HG03064 (cell line): ENCODE results near the gene ASPA.

Experiments used
- ATAC-seq: cut with Tn5 transposase; IDR thresholded peaks from one replicate; pipeline ENCODE4 v1.9.1; 2021; ENCODE audit warnings: low read depth; ENCODE audit not compliant: unreplicated experiment

Gene ASPA

DNA sequence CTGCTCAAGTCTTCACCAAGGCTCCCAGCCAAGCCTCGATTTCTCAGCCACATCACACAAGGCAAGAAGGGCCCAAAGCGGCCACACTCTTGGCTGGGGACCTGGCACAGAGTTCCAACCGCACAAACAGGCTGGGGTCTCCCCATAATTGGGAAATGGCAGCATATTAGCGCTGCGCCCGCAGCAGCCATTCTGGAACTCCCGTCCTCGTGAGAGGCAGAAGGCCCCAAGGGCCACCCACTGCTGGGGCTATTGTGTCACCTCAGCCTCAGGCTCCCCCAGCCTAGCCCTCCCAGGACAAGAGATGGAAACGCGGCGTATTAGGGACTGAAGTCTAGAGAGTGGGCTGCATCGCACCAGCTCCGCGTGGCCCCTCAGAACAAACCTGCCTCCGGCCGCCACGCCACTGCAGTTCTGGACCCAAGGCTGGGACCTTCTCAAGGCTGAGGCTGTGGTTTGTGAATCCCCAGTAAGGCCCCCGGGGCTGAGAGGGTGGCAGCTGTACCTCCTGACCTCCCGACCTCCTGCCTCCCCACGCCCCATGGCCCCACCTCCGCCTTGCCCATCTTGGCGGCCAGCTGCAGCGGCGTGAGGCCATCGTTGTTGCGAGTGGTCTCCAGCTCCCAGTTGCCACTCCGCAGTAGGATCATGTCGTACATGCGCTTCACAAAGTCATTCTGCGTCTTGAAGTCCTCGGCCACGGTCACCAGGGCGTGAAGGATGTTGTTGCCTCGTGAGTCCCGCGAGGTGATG is 56.5 kb downstream of the ASPA start:
- no peak for ATAC-seq

- no peak for ATAC-seq
These were observed 57.0 kb downstream of the ASPA start for GRCh38 chr17:3532859-3533142.

- ATAC-seq, result no peak
These were observed 58.0 kb downstream of the ASPA start for GRCh38 chr17:3533752-3534151.

DNA sequence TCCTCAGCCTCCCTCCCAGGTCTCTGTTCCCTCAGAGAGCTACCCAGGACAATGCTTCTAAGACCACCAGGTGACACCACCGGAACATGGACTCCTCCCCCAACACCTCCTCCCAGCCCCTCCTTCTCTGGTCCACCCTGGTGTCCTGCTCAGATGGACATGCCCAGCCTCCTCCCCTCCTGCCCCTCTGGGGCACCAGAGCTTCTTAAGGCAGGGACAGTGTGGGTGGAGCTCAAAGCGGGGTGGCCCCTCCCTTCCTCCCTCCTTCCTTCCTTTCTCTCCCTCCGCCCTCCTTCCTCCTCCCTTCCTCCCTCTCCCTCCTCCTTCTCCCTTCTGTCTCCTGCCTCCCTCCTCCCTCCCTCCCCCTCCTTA is 59.1 kb downstream of the ASPA start:
- no peak for ATAC-seq

GRCh38 chr17:3535253-3535995 is 59.6 kb downstream of the ASPA start:
- ATAC-seq, result no peak

DNA sequence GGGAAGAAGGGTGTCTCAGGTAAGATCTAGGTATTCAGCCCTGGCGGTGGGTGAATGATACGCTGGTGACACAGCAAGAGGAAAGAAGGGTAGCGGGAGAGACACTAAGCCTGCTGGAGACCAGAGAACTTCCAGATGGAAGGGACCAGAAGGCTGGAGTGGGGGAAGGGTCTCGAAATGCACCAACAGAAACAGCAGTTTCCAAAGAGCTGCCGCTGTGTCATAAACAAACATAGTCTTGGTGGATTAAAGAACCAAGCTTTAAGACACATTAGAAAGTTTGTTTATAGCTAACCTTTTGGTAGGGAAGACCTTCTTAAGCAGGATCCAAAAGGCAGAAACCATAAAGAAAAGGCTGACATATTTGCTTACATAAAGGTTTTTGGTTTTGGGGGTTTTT is 60.9 kb downstream of the ASPA start:
- ATAC-seq, result no peak

DNA sequence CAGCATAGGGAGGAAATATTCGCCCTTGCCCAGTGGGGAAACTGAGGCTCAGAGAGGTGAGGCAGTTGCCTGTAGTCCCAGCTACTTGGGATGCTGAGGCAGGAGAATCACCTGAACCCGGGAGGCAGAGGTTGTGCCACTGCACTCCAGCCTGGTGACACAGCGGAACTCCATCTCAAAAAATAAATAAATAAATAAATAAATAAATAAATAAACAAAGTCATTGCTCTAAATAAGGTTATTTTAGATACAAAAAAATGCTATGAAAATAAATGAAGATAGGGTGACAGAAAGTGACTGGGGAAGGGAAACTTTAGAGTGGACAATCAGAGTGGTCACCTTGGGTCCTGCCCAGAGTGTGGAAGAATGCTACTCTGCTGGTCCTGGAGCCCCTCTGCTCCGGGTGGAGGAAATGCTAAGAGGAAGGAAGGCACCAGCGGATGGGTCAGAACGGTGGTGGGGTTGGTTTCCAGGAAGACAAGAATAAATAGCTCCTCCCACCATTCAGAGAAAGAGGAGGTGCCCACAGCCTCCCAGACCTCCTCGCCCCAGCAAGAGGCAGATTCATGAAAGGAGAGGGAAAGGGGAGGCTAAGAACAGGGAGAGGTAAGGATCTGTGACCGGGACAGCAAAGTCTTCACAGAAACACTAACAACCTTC is 64.2 kb downstream of the ASPA start:
- ATAC-seq, result no peak

DNA sequence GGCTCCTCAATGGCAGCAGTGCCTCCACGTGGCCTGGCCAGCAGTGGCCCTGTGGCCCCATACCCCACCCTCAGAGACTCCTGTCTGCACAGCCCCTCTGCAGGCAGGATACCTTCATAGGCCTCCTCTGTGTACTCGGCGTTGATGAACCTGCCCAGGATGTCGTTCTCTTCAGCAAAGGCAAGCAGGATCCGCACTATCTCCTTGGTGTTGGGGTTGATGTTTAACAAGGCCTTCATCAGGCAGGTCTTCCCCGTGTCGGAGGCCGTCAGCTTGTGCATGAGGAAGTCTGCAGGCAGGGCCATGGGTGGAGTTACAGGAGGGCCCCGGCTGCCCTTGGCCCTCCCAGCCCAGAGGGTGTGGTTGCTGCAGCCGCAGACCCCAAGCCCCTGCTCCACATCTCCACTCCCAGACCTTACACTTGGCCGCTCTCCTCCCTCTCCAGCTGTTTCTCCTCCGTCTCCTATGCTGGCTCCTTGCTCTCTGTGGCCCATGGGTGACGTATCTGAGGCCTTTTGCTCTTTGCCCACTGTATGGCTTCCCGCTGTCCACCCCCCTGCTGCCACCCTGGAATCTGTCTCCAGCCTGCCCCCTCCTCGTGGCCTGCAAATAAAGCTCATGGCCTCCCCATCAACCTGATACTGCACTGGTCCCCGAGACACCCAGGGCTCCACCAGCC is 66.8 kb downstream of the ASPA start:
- ATAC-seq, result no peak

GRCh38 chr17:3543453-3543852 is 67.7 kb downstream of the ASPA start:
- ATAC-seq, result no peak

DNA sequence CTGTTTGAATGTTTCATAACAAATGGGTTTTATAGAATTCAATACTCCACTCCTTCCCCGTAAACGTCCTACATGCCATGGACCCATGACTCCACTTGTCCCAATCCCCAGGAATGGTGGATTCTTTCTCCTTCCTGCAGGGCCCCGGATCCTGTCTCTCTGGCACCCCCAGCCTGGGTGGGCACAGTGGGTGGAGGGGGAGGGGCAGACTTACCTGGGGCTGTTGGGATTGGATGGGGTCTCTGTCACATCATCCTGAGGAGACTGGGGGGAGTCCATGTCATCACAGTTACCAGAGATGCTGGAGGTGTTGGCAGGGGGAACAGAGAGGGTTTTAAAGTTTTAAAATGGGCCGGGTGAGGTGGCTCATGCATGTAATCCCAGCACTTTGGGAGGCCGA is 68.6 kb downstream of the ASPA start:
- no peak for ATAC-seq

DNA sequence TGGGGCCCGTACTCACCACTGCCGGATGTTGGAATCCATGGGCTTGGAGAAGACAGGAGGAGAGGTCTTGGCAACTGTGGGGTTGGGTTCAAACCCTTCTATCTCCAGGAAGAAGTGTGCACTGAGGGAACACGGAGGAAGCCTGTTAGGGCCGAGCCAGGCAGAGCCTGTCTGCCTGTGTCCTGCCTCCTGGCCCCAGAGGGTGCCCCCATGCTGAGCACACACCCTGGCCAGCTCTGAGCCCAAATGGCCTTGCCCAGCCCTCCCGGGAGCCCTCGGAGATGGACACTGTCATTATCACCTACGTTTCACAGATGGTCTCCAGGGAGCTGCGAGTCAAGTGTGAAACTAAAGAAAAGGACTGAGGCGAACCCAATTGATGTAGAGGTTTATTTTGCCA is 69.4 kb downstream of the ASPA start:
- ATAC-seq, result no peak

- no peak for ATAC-seq
These were observed 70.7 kb downstream of the ASPA start for GRCh38 chr17:3546521-3546920.

GRCh38 chr17:3546997-3547396 is 71.2 kb downstream of the ASPA start:
- no peak for ATAC-seq

DNA sequence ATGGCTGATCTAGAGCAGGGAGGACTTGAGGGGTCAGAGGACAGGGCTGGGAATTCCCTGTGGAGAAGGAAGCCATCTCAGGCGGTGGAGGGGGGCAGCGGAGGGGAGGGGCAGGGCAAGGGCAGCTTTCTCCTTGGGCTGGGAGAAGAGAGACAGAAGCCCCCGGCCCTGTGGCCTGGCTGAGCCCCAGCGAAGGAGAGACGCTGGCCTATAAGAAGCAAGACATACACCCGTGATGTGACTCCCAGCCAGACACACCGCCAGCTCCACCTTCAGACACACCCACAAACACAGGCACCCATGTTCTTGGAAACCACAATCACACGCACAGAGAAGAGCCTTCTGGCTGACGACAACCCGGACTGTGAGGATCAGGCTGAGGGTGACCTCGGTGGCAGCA is 71.8 kb downstream of the ASPA start:
- ATAC-seq, result no peak

DNA sequence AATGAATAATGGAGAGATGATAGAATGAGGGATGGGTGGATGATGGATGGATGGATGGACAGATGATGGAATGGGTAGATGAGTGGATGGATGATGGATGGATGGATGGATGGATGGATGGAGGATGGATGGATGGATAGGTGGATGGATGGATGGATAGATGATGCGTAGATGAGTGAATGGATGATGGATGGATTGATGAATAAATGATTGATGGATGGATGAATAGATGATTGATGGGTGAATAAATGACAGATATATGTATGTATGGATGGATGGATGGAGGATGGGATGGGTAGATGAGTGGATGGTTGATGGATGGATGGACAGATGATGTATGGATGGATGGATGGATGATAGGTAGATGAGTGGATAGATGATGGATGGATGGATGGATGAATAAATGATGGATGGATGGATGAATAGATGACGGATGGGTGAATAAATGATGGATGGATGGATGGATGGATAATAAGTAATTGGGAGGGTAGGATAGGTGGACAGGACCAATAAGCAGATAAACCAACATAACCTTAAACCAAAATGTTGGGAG is 73.9 kb downstream of the ASPA start:
- no peak for ATAC-seq

DNA sequence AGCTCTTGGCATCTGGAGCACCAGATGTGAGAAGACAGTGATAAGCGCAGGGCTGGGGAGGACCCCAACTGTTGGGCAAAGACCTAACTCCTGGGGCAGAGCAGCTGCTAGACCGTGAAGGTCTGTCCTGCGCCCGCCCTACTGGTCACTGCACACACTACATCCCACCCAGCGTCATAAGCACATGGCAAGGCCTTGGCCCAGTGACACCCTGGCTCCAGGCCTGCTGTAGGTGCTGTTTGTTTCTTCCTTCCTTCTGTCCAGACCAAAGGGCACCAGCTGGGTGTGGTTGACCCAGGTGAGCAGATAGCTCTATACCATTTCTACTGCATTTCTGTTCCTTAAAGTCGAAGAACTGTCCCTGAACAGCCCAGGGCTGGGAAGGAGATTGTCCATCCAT is 75.4 kb downstream of the ASPA start:
- ATAC-seq, result no peak

DNA sequence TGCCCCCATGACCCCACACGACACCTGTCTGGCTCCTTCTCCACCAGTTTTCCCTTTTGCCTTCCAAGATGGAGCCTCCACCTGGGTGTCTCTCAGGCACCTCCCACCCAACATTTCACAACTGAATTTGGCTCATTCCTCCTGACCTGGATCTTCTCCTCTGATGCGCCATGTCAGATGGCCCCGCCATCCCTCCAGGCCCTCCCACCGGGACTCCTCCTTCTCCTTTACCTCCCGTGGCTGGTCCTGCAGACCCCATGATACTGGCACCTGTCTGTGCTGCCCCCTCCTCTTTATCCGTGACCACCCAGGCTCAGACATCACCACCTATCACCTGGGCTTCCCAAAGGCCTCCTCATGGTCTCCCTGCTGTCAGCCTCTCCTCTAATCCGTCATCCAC is 77.1 kb downstream of the ASPA start:
- ATAC-seq, result no peak
